ENCODE data around the gene SSB. TPM values are rescaled to one million over a fixed set of nuclear protein-coding genes. Genes with fewer than 3 reads are reported as not detected.

The SSB gene
- total and polyA plus RNA-seq, 9 of the 15 experiments (the other 6 are each of a cell fraction or from before 2014, with no cell fraction given) = 317 to 849 (median 515) TPM

- TF ChIP-seq ZBTB2 (IDR thresholded peaks at IDR 0.05) = 0 out of 2 replicates have a peak, but pooled peaks have one; percentile 14
- peak; percentile 58; the same call in 1 of the 2 replicates for TF ChIP-seq LARP7 (IDR thresholded peaks at IDR 0.05)
- TF ChIP-seq DPF2 (IDR thresholded peaks at IDR 0.05) = peak; percentile 64; the same call in 1 of the 2 replicates
- TF ChIP-seq ZNF263 (CRISPR knock-in tag; IDR thresholded peaks at IDR 0.05; ENCODE audit: borderline replicate concordance) = peak; percentile 80
- TF ChIP-seq SP1 (CRISPR knock-in tag; IDR thresholded peaks at IDR 0.05) = 0 out of 2 replicates have a peak, but pooled peaks have one; percentile 19
- no peak for TF ChIP-seq MTA3 (IDR thresholded peaks at IDR 0.05; ENCODE audit: borderline replicate concordance)
- no peak for TF ChIP-seq ZNF174 (CRISPR knock-in tag; IDR thresholded peaks at IDR 0.05)
Observed at GRCh38 chr2:169828141-169828811, 29.6 kb downstream of the SSB start (continued).

GRCh38 chr2:169834401-169834800 lies 35.7 kb downstream of the SSB start:
- no peaks in the 10 kb centered on the region for H4K20me1 ChIP-seq (replicated peaks; ENCODE audit: control insufficient read depth, insufficient read depth, low read length)
- in situ Hi-C loops (cut with MboI) = no loop called here
- TF ChIP-seq CREBBP (IDR thresholded peaks at IDR 0.05; ENCODE audit: low read depth, low read length) = no peak
- no peak for TF ChIP-seq TSHZ1 (CRISPR knock-in tag; IDR thresholded peaks at IDR 0.05)
- no peak for TF ChIP-seq ZNF23 (CRISPR knock-in tag; IDR thresholded peaks at IDR 0.05)
- TF ChIP-seq SRSF9 (IDR thresholded peaks at IDR 0.05; ENCODE audit: borderline replicate concordance, low read depth, low read length) = no peak
- TF ChIP-seq L3MBTL2 (IDR thresholded peaks at IDR 0.05) = no peak
- no peak for TF ChIP-seq BCOR (IDR thresholded peaks at IDR 0.05)
- peak; percentile 52; the same call in 1 of the 2 replicates for TF ChIP-seq ARID3A (IDR thresholded peaks at IDR 0.05; ENCODE audit: borderline replicate concordance, low read depth, low read length)
- TF ChIP-seq SUPT5H (IDR thresholded peaks at IDR 0.05) = no peak
- no peak for TF ChIP-seq ZNF3 (CRISPR knock-in tag; IDR thresholded peaks at IDR 0.05)

More at GRCh38 chr2:169834401-169834800, 35.7 kb downstream of the SSB start:
- intact Hi-C loops (cut with micrococcal nuclease) = no loop called here
- H3K4me1 ChIP-seq (replicated peaks in 1 of 2; ENCODE audit: control insufficient read depth in 2 of 2, insufficient read depth in 2 of 2, low read length in 2 of 2) = peaks cover 38 to 52% of the 10 kb centered on the region in 2 experiments
- ChIA-PET POLR2A (interaction anchor here (0.5 to 1.5 kb wide), 6 partner anchors 10 to 327 kb away, joined by 3 to 7 read pairs (median 3); no protein-coding TSS in a partner anchor), CTCF (ENCODE audit: low intra/inter-chr PET ratio) (no interaction called here)
- no peaks in the 10 kb centered on the region for H3K9me1 ChIP-seq (ENCODE audit: control insufficient read depth, insufficient read depth, low read length)
- no peaks in the 10 kb centered on the region for H3K9me3 ChIP-seq (replicated peaks; ENCODE audit: control insufficient read depth, insufficient read depth, low read depth, low read length)
- 0 out of 4 replicates have a peak overlapping the region, but pooled peaks of 1 of the 2 experiments have one; percentile 16 for H3K9ac ChIP-seq (ENCODE audit: insufficient read depth in 1 of 2, low read depth in 2 of 2, low read length in 2 of 2)
- peak overlapping the region; percentile 52; the same call in 2 of the 3 replicates for H3K27ac ChIP-seq (ENCODE audit: extremely low read depth, low read depth, low read length)
- no peak for FAIRE-seq
- no TSS peak for BruUV-seq (replicated peaks)
- peaks cover 99% of the 10 kb centered on the region for H3K79me2 ChIP-seq (ENCODE audit: control insufficient read depth, insufficient read depth, low read length)
- H3K4me2 ChIP-seq (ENCODE audit: insufficient read depth, low read length) = peak overlapping the region; percentile 13; the same call in 1 of the 2 replicates
- WGBS (ENCODE audit: insufficient coverage, low coverage, missing lambda C conversion rate) = 10% methylated on average over 1 of the region's 1 CpG
- H3K4me3 ChIP-seq = no peak overlapping the region
- H3K27me3 ChIP-seq (ENCODE audit: control insufficient read depth in 2 of 2, insufficient read depth in 2 of 2, low read length in 2 of 2) = no peaks in the 10 kb centered on the region
- no peak for DNase-seq (ENCODE audit: extremely low read depth in 1 of 4, low spot score in 3 of 4)
- peaks cover 36% of the 10 kb centered on the region for H3K36me3 ChIP-seq (ENCODE audit: control insufficient read depth, insufficient read depth, low read length)
- no peak for ATAC-seq
- H2AFZ ChIP-seq (ENCODE audit: low read depth, low read length) = no peak overlapping the region
